Activated CD8-positive, alpha-beta T cell treated with anti-CD3 and anti-CD28 coated beads, Interleukin-2, amount 10 ng/mL, durations not matched to agents 7 days and 5 days (primary cell): Measurements from ENCODE around the gene HPS6. TPM values are rescaled to one million over a fixed set of nuclear protein-coding genes. Genes with fewer than 3 reads are reported as not detected.

Source experiments
- ATAC-seq: fragments of 150-1000 bp; cut with Tn5 transposase; one replicate; pipeline ENCODE4 v1.10.0; 2021; ENCODE audit warnings: moderate library complexity
- CTCF ChIA-PET: fragments of 350-600 bp; sonication (Branson Sonifier 250); formaldehyde crosslinking; loops from one replicate; lab custom pipeline; 2021; ENCODE audit warnings: antibody characterized with exemption; lab: Charles Lee
- POLR2A ChIA-PET: fragments of 350-600 bp; sonication (Branson Sonifier 250); formaldehyde crosslinking; loops from one replicate; lab custom pipeline; 2021; ENCODE audit warnings: antibody characterized with exemption; lab: Charles Lee
- DNase-seq: peaks from one replicate; pipeline ENCODE4 v3.0.0-alpha.2; 2020
- H3K27ac Mint-ChIP-seq: one replicate; pipeline ENCODE4 v1.8.0; 2021; ENCODE audit warnings: mild to moderate bottlenecking, mixed read lengths
- H3K27me3 Mint-ChIP-seq: one replicate; pipeline ENCODE4 v1.8.0; 2021; ENCODE audit warnings: low read depth, mixed read lengths
- H3K36me3 Mint-ChIP-seq: one replicate; pipeline ENCODE4 v1.8.0; 2021; ENCODE audit warnings: low read depth, mixed read lengths
- H3K4me1 Mint-ChIP-seq: one replicate; pipeline ENCODE4 v1.8.0; 2021; ENCODE audit warnings: low read depth, mixed read lengths
- H3K4me3 Mint-ChIP-seq: one replicate; pipeline ENCODE4 v1.8.0; 2021; ENCODE audit warnings: mild to moderate bottlenecking, mixed read lengths
- H3K9me3 Mint-ChIP-seq: one replicate; pipeline ENCODE4 v1.8.0; 2022; ENCODE audit warnings: mixed read lengths; ENCODE audit not compliant: insufficient read depth
- total RNA-seq, 2 experiments: library from RNA; stranded (reverse); gene quantifications; one replicate each; pipeline ENCODE4 v1.2.3, GENCODE V29; 2021

Gene HPS6
- total RNA-seq, 2 experiments from 2014 or later = 23.2 to 25.3 TPM

DNA sequence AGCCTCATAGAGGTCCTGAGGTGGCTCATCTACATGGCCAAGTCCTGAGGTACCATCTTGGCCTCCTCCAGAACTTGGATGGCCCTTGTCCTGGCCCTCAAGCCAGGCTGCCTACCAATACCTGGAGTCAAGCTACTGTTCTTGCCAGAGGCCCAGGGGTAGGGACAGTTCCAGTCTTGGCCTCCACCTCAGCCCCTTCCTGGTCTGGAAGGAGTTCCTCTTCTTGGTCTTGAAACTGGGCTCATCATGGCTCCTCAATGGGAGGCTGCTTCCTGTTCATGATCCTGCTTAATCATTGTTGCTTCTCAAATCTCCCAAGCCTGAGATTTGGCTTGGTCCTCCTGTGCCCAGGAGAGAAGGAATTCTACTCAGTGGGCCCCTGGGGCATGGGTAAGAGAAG is 3.9 kb downstream of the HPS6 start:
- H3K36me3 Mint-ChIP-seq = peaks cover 12% of the 10 kb centered on the region
- no peak for ATAC-seq
- H3K9me3 Mint-ChIP-seq = no peaks in the 10 kb centered on the region
- H3K27ac Mint-ChIP-seq = no peak overlapping the region
- no peak overlapping the region for H3K4me3 Mint-ChIP-seq
- H3K27me3 Mint-ChIP-seq = no peaks in the 10 kb centered on the region
- ChIA-PET POLR2A (interaction anchor here (1.6 kb wide), 1 partner anchor 13 kb away, joined by 6 read pairs; the partner anchor contains the start of gene ARMH3), CTCF (interaction anchor here (0.6 to 5.7 kb wide), 9 partner anchors 43 to 466 kb away, joined by 3 to 44 read pairs (median 3); no protein-coding TSS in a partner anchor)
- H3K4me1 Mint-ChIP-seq = peaks cover 25% of the 10 kb centered on the region
- DNase-seq = no peak

DNA sequence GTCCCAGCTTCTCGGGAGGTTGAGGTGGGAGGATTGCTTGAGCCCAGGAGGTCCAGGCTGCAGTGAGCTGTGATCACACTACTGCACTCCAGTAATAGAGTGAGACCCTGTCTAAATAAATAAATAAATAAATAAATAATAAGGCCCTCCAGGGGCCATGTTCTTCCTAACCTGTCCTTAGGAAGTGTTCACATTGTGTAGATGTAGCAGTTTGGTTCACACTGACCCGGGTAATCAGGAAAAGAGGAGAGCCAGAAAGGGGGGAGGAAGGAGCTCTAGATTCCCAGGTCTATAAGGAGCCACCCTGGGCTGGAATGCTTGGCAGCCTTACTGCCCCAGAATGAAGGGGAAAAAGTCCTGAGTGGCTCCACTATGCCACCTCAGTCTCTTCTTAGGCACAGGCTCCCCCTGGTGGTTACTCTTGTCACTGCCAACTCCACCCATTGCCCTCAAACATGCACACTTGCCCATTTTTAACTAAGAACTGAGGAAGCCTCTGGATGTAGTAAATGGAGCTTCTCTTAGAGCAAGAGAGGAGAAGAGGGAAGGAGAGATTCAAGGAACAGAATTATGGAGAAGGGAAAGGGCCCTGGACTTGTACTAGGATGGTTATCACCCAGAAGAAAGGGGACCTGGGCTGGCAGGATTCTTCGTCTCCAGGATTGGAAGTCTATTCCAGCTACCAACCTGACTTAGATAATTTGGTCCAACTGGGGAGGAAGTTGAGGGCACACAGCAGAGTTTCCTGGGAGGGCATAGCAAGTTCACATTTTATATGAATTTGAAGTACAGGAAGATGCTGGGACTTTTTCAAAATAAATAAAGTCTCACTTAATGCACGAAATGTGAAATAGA is 7.8 kb downstream of the HPS6 start:
- peaks cover 7% of the 10 kb centered on the region for H3K36me3 Mint-ChIP-seq
- H3K27ac Mint-ChIP-seq = no peak overlapping the region
- H3K9me3 Mint-ChIP-seq = no peaks in the 10 kb centered on the region
- ChIA-PET CTCF (interaction anchor here (0.6 to 5.4 kb wide), 47 partner anchors 8 to 300 kb away, joined by 3 to 45 read pairs (median 4); partner anchors contain the start of gene ARMH3), POLR2A (interaction anchor here (0.6 to 1.2 kb wide), 3 partner anchors 232 to 289 kb away, joined by 3 to 4 read pairs (median 3); partner anchors contain the start of genes NPM3 and OGA)
- H3K27me3 Mint-ChIP-seq = no peaks in the 10 kb centered on the region
- H3K4me1 Mint-ChIP-seq = peaks cover under 1% of the 10 kb centered on the region
- ATAC-seq = peak; percentile 95
- peak; percentile 87 for DNase-seq
- H3K4me3 Mint-ChIP-seq = no peak overlapping the region

DNA sequence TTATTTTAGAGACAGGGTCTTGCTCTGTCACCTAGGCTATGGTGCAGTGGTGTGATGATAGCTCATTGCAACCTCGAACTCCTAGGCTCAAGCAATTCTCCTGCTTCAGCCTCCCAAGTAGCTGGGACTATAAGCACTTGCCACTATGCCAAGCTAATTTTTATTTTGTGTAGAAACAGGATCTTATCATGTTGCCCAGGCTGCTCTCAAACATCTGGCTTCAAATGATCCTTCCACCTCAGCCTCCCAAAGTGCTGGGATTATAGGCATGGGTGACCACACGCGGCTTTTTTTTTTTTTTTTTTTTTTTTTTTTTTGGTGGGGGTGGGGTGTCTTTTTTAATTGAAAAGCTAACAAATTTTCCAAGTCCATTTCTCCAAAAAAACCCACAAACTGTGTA is 18.4 kb downstream of the HPS6 start:
- Mint-ChIP-seq H3K27me3 (no peaks in the 10 kb centered on the region), H3K9me3 (no peaks in the 10 kb centered on the region), H3K4me3 (no peak overlapping the region), H3K4me1 (no peaks in the 10 kb centered on the region), H3K36me3 (no peaks in the 10 kb centered on the region), H3K27ac (no peak overlapping the region)
- DNase-seq = no peak
- CTCF ChIA-PET = interaction anchor here (0.8 to 1.5 kb wide), 3 partner anchors 10 to 242 kb away, joined by 3 to 18 read pairs (median 6); no protein-coding TSS in a partner anchor
- ATAC-seq = no peak
- POLR2A ChIA-PET = interaction anchor here (0.6 kb wide), 1 partner anchor 1851 kb away, joined by 3 read pairs; no protein-coding TSS in a partner anchor

DNA sequence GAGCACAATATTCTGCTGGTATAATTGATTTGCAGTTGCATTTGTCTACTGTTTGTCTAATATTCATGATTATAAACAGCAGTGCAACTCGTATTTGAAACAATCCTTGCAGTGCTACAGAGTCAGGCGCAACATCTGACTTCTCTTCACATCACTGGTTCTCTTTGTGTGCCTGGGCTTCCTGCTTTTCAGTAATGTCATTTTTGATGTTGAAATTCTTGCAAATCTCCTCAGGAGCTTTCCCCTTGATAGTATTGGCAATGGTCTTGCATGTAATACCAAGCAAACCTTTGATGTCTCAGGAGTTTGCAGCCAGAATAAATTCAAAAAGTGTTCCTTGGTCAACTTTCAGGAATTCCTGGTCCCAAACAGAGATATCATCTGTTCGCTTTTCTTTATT is 20.2 kb downstream of the HPS6 start:
- no peak overlapping the region for H3K4me3 Mint-ChIP-seq
- POLR2A ChIA-PET = no interaction called here
- H3K27me3 Mint-ChIP-seq = no peaks in the 10 kb centered on the region
- H3K4me1 Mint-ChIP-seq = no peaks in the 10 kb centered on the region
- H3K27ac Mint-ChIP-seq = no peak overlapping the region
- CTCF ChIA-PET = no interaction called here
- H3K9me3 Mint-ChIP-seq = no peaks in the 10 kb centered on the region
- H3K36me3 Mint-ChIP-seq = no peaks in the 10 kb centered on the region
- DNase-seq (no peak), ATAC-seq (no peak)

DNA sequence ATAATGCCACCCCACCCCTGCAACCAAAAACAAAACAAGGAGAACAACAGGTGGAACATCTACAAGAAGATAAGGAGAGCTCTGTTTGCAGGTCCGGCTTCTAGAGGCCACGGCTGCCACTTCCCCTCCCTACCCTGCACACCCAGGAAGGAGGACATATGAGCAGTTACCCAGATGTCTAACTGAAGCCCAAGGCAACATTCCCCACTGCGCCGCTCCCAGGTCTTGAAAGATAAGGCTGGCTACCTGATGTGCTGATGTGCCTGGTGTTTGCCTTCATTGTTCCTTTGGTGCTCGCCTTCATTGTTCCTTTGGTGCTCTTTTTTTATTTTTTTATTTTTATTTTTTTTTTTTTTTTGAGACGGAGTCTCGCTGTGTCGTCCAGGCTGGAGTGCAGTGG is 21.0 kb downstream of the HPS6 start:
- Mint-ChIP-seq H3K36me3 (no peaks in the 10 kb centered on the region), H3K27me3 (no peaks in the 10 kb centered on the region), H3K4me3 (no peak overlapping the region), H3K9me3 (no peaks in the 10 kb centered on the region), H3K27ac (no peak overlapping the region), H3K4me1 (no peaks in the 10 kb centered on the region)
- ATAC-seq (no peak), DNase-seq (no peak)
- ChIA-PET POLR2A (no interaction called here), CTCF (no interaction called here)

DNA sequence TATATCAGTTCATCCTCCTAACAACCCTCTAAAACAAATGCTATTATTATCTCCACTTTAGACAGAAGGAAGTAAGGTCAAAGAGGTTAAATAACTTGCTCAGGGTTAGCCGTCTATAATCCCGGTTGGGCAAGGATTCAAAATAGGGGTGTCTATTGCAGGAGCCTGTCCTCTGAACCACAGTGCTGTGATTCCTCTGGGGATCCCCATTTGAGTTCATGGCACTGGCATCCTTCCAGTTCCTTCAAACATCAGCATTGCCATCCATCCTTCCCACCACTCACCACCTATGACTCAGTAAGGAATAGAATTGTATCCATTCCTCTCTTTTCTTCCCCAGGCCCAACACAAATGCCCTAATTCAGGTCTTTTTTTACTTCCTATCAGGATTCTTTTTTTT is 25.6 kb downstream of the HPS6 start:
- CTCF ChIA-PET = no interaction called here
- Mint-ChIP-seq H3K4me1 (no peaks in the 10 kb centered on the region), H3K36me3 (no peaks in the 10 kb centered on the region), H3K9me3 (no peaks in the 10 kb centered on the region), H3K27me3 (no peaks in the 10 kb centered on the region), H3K4me3 (no peak overlapping the region), H3K27ac (no peak overlapping the region)
- POLR2A ChIA-PET = no interaction called here
- DNase-seq (no peak), ATAC-seq (no peak)

DNA sequence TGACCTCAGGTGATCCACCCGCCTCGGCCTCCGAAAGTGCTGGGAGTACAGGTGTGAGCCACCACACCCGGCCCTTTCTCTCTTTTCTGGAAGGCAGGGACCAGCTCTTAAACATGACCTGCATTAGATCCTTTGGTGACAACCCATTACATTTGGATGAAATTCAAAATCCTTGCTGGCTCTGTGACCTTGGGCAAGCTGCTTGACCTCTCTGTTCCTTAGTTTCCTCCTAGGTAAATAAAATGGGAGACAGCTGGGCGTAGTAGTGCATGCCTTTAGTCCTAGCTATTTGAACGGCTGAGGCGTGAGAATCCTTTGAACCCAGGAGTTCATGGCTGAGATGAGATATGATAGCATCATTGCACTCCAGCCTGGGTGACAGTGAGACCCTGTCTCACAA is 31.3 kb downstream of the HPS6 start:
- Mint-ChIP-seq H3K4me1 (no peaks in the 10 kb centered on the region), H3K27me3 (no peaks in the 10 kb centered on the region), H3K4me3 (no peak overlapping the region), H3K9me3 (no peaks in the 10 kb centered on the region), H3K36me3 (peaks cover 10% of the 10 kb centered on the region), H3K27ac (no peak overlapping the region)
- ATAC-seq = no peak
- ChIA-PET POLR2A (interaction anchor here (0.6 kb wide), 1 partner anchor 16 kb away, joined by 3 read pairs; no protein-coding TSS in a partner anchor), CTCF (interaction anchor here (0.9 to 3.1 kb wide), 4 partner anchors 16 to 255 kb away, joined by 3 to 7 read pairs (median 3); no protein-coding TSS in a partner anchor)
- no peak for DNase-seq

DNA sequence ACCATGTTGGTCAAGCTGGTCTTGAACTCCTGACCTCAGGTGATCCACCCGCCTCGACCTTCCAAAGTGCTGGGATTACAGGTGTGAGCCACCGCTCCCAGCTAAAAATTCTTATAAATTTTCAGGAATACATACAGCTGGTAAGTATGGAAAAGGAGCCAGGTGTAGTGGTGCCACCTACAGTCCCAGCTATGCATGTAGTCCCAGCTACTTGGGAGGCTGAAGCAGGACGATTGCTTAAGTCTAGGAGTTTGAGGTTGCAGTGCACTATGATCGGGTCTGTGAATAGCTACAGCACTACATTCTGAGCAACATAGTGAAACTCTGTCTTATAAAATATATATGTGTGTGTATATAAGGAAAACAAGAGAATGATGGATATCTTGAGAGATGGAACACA is 36.0 kb downstream of the HPS6 start:
- CTCF ChIA-PET = interaction anchor here (1.5 kb wide), 1 partner anchor 260 kb away, joined by 3 read pairs; no protein-coding TSS in a partner anchor
- POLR2A ChIA-PET = no interaction called here
- H3K4me3 Mint-ChIP-seq = no peak overlapping the region
- H3K27me3 Mint-ChIP-seq = no peaks in the 10 kb centered on the region
- H3K9me3 Mint-ChIP-seq = no peaks in the 10 kb centered on the region
- peaks cover 22% of the 10 kb centered on the region for H3K4me1 Mint-ChIP-seq
- no peak overlapping the region for H3K27ac Mint-ChIP-seq
- ATAC-seq (no peak), DNase-seq (no peak)
- H3K36me3 Mint-ChIP-seq = peaks cover 23% of the 10 kb centered on the region

DNA sequence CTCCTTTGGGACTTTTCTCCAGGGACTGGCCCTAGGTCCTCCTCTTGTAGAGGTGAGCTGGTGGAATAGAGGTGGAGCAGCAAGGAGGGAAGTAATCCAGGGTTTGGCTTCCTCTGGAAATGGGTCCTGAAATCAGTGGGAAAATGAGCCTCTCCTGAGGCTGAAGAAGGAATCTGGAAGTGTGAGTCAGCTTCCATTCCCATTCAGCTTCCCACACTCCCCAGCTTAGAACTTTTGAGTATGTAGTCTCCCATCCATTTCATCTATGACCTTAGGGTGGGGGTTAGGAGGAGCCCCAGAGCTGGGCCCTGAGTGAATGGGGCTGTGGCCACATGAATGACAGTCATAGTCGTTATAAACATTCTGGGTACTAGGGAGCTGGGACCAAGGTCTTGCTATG is 37.3 kb downstream of the HPS6 start:
- H3K4me3 Mint-ChIP-seq = no peak overlapping the region
- ATAC-seq (no peak), DNase-seq (no peak)
- H3K36me3 Mint-ChIP-seq = peaks cover 24% of the 10 kb centered on the region
- no peaks in the 10 kb centered on the region for H3K27me3 Mint-ChIP-seq
- peaks cover 27% of the 10 kb centered on the region for H3K4me1 Mint-ChIP-seq
- ChIA-PET CTCF (interaction anchor here (0.7 to 2.5 kb wide), 3 partner anchors 10 to 261 kb away, joined by 3 to 16 read pairs (median 3); no protein-coding TSS in a partner anchor), POLR2A (no interaction called here)
- H3K9me3 Mint-ChIP-seq = no peaks in the 10 kb centered on the region
- H3K27ac Mint-ChIP-seq = no peak overlapping the region

DNA sequence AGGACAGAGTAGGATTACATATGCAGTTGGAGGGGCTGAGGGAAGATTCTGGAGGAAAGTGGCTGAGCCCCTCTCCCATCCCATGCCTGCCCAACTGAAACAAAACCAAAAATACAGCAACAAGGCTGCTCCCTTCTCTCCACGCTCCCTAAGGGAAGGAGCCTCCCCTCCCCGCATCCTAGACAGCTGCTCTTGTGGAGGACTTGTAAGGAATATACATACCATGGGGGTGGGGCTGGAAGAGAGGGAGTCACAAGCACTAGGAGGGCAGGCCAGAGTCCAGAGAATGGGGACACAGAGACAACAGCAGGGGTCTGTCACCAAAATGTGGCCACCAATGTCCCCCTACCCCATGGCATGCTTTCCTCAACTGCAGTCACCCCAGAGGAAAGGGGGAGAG is 41.8 kb downstream of the HPS6 start:
- H3K4me1 Mint-ChIP-seq = peaks cover 32% of the 10 kb centered on the region
- H3K36me3 Mint-ChIP-seq = peaks cover 51% of the 10 kb centered on the region
- H3K4me3 Mint-ChIP-seq = no peak overlapping the region
- no peaks in the 10 kb centered on the region for H3K27me3 Mint-ChIP-seq
- H3K9me3 Mint-ChIP-seq = no peaks in the 10 kb centered on the region
- ChIA-PET CTCF (no interaction called here), POLR2A (no interaction called here)
- no peak overlapping the region for H3K27ac Mint-ChIP-seq
- DNase-seq (no peak), ATAC-seq (no peak)

DNA sequence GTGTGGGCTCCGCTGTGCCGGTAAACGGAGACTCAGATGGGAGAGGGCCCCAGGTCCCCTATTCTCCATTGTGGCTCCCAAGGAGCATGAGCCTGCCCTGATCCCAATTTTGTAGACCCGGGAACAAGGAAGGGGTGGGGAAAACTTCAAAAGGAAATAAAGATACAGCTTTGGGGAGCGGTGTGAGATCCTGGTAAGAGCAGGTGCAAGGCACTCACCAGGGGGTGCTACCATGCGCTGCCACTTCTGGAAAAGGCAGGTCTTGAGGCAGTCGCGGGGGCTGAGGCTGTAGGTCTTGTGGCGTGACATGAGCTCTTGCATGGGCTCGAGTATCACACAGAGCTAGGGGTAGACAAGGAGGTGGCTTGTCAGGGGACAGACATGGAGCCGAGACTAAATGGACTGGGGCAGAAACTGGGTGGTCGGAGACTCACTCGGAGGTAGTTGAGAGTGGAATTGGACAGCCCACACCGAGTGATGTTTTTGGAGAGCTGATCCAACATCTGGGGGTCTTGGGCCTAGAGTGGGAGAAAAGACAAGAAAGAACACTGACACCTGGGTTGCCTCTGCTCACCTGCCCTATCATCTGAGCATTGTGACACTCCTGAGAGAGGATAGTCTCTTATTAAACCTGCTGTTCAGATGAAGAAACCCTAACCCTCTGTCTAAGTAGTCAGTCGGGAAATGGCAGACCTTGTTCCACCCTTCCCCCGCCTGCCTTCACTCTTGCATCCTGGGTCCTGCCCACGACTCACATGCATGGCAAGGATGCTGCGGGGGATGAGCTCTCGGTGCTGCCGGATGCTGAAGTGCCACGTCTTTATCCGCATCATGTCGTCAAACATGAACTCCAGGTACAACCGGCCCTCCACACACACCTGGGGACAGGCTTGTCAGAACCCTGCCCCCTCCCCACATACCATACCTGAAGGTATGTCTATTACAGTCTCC is 44.3 kb downstream of the HPS6 start:
- DNase-seq (no peak), ATAC-seq (no peak)
- H3K27ac Mint-ChIP-seq = peak overlapping the region; percentile 9
- H3K27me3 Mint-ChIP-seq = no peaks in the 10 kb centered on the region
- peaks cover 40% of the 10 kb centered on the region for H3K4me1 Mint-ChIP-seq
- CTCF ChIA-PET = no interaction called here
- POLR2A ChIA-PET = interaction anchor here (0.6 to 0.8 kb wide), 2 partner anchors 12 to 31 kb away, joined by 3 to 5 read pairs; no protein-coding TSS in a partner anchor
- no peaks in the 10 kb centered on the region for H3K9me3 Mint-ChIP-seq
- H3K36me3 Mint-ChIP-seq = peaks cover 55% of the 10 kb centered on the region
- no peak overlapping the region for H3K4me3 Mint-ChIP-seq
